Epithelial cell of esophagus (primary cell): ENCODE measurements around the gene NPRL2.

Experiments used
- DNase-seq: peaks from one replicate; pipeline ENCODE4 v3.0.0; 2010; ENCODE audit warnings: low read depth
- H3K4me3 ChIP-seq: 2 replicates; pipeline ENCODE4 v1.5.1; 2011; ENCODE audit warnings: mild to moderate bottlenecking, low read length, control low read depth
- CTCF ChIP-seq: IDR thresholded peaks from 2 replicates; pipeline ENCODE4 v1.5.1; 2011; ENCODE audit warnings: low read depth, mild to moderate bottlenecking, low read length, control low read depth, inconsistent platforms; ENCODE audit not compliant: insufficient read depth; ENCODE audit errors: missing control alignments

NPRL2 gene

GRCh38 chr3:50340448-50341329, 9.9 kb downstream of the NPRL2 start, which contains the start of gene RASSF1:
TSS of gene RASSF1 (minus strand) at chr3:50340836. CDS start at chr3:50340805, 31 bp downstream.
- no peak for TF ChIP-seq CTCF
- peak; percentile 70 for DNase-seq
- H3K4me3 ChIP-seq, result peak within 1 kb of the TSS; percentile 59

- no peak for TF ChIP-seq CTCF
- H3K4me3 ChIP-seq, result peak overlapping the region; percentile 59
- no peak for DNase-seq
Observed at GRCh38 chr3:50340147-50340447, 10.5 kb downstream of the NPRL2 start.

DNA sequence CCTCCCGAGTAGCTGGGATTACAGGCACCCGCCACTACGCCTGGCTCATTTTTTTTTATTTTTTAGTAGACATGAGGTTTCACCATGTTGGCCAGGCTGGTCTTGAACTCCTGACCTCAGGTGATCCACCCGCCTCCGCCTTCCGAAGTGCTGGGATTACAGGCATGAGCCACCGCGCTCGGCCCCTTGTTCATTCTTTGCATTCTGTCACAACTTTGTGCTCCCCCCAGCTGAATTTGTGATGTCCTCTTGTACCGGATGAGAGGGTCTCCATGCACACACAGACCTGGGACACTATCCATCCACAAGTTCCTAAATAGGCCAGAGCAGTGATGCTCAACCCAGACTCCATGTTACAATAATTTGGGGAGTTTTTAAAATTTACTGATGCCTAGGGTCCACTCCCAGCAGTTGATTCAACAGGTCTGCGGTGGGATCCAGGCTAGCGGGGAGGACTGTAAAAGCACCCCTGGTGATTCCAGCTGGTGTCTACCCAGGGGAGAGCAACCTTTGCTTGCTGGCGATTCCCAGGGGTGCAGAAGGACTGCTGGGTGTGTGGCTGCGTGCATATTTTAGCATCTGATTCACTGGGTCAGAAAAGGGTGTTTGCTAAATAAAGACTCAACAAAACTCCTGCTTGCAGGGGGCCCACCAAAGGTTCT, 11.0 kb downstream of the NPRL2 start:
- H3K4me3 ChIP-seq, result peak overlapping the region; percentile 59
- TF ChIP-seq CTCF, result no peak
- no peak for DNase-seq

DNA sequence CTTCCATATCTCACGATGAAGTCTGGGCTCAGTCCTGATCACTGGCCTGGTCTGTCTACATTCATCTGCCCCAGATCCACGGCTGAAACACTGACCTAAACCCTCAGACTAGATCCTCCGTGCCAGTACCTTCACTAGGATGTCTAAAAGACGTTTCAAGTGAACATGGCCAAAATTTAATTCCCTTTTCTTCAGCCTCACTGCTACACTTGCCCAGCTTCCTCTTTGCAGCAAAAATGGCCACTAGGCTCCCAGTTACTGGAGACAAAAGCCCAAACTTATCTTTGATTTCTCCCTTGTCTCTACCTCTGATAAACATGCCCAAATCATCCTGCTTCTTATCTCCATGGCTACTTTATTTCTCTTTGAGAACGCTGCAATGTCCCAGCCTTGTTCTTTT, 11.6 kb downstream of the NPRL2 start:
- TF ChIP-seq CTCF, result no peak
- H3K4me3 ChIP-seq, result no peak overlapping the region
- DNase-seq, result no peak

GRCh38 chr3:50337175-50337861, 13.3 kb downstream of the NPRL2 start:
- H3K4me3 ChIP-seq, result peak overlapping the region; percentile 92
- TF ChIP-seq CTCF, result no peak
- DNase-seq, result peak; percentile 100

DNA sequence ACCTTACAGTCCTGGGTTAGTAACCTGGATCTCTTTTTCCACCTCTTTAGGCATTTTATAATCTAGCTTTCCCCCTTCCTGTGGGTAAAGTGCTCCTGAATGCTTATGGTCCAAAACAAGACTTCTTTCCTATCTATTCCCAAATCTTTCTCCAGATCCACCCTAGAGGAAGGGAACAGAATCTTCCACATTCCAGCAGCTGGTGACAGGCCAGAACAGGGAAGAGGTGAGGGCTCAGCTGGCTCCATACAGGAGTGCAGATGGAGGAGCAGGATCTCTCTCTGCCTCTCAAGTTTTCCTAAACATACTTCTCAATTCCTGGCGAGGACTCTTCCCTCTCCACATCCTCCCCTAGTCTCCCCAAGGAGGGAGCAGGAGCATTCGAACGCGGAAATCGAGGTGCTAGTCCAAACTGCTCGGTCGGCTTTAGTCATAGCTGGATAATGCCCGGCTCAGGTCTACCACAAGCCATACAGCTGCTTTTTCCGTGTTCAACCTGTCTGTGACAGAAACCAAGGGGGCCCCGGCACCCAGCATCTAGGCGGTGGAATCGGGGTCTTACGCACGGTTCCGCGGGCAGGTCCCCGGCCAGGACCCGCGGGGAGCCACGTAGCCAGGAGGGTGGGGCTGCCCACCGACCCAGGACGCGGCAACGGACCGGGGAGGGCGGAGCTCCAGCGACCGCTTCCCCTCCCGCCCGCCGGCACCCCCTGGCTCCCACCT, 14.0 kb downstream of the NPRL2 start:
- peak overlapping the region; percentile 92 for H3K4me3 ChIP-seq
- peak; percentile 53 for DNase-seq
- peak; percentile 18 for TF ChIP-seq CTCF
